Smooth muscle cell (in vitro differentiated cells): Measurements from ENCODE around the gene FOXP1. TPM values are rescaled to one million over a fixed set of nuclear protein-coding genes. Genes with fewer than 3 reads are reported as not detected.
A peak's percentile ranks its signal among the peaks of the same experiment; 100 is the strongest.

Experiments
- DNase-seq: peaks from one replicate; lab custom pipeline; 2025; ENCODE audit not compliant: unreplicated experiment; lab: John Stamatoyannopoulos, UW
- H2AFZ ChIP-seq: fragments of 200-600 bp; sonication (generic); 2 replicates; pipeline ENCODE4 v1.6.0; 2016; ENCODE audit warnings: antibody characterized with exemption, low read depth, mild to moderate bottlenecking
- H3F3A ChIP-seq: fragments of 200-600 bp; sonication (generic); 2 replicates; pipeline ENCODE4 v1.6.0; 2017; ENCODE audit warnings: antibody characterized with exemption, low read depth
- H3K27ac ChIP-seq: fragments of 200-600 bp; sonication (generic); 2 replicates; pipeline ENCODE4 v1.5.1; 2016; ENCODE audit warnings: low read depth, mild to moderate bottlenecking
- H3K27me3 ChIP-seq: fragments of 200-600 bp; sonication (generic); 2 replicates; pipeline ENCODE4 v1.6.1; 2016; ENCODE audit warnings: low read depth, mild to moderate bottlenecking
- H3K36me3 ChIP-seq: fragments of 200-600 bp; sonication (generic); 2 replicates; pipeline ENCODE4 v1.5.1; 2016; ENCODE audit warnings: low read depth
- H3K4me1 ChIP-seq: fragments of 200-600 bp; sonication (generic); 2 replicates; pipeline ENCODE4 v1.5.1; 2016; ENCODE audit warnings: low read depth
- H3K4me2 ChIP-seq: fragments of 200-600 bp; sonication (generic); 2 replicates; pipeline ENCODE4 v1.6.0; 2016; ENCODE audit warnings: mild to moderate bottlenecking
- H3K4me3 ChIP-seq: fragments of 200-600 bp; sonication (generic); 2 replicates; pipeline ENCODE4 v1.5.1; 2016; ENCODE audit warnings: mild to moderate bottlenecking
- H3K79me2 ChIP-seq: fragments of 200-600 bp; sonication (generic); 2 replicates; pipeline ENCODE4 v1.6.0; 2016; ENCODE audit warnings: low read depth, mild to moderate bottlenecking
- H3K9ac ChIP-seq: fragments of 200-600 bp; sonication (generic); 2 replicates; pipeline ENCODE4 v1.6.0; 2016; ENCODE audit warnings: low read depth
- H3K9me3 ChIP-seq: fragments of 200-600 bp; sonication (generic); replicated peaks from 2 replicates; pipeline ENCODE4 v1.5.1; 2016; ENCODE audit warnings: low read depth
- H4K20me1 ChIP-seq: fragments of 200-600 bp; sonication (generic); 2 replicates; pipeline ENCODE4 v1.6.0; 2016; ENCODE audit warnings: low read depth
- CTCF ChIP-seq: fragments of 200-600 bp; sonication (generic); IDR thresholded peaks from 2 replicates; pipeline ENCODE4 v1.5.1; 2017; ENCODE audit warnings: borderline replicate concordance, mild to moderate bottlenecking, antibody characterized with exemption; ENCODE audit not compliant: insufficient read depth, poor library complexity, severe bottlenecking
- WGBS: methylation state at CpG from one replicate; pipeline ENCODE4 v1.1.7; 2016; ENCODE audit warnings: low lambda C conversion rate; 5-methylcytosine and 5-hydroxymethylcytosine counted together
- polyA plus RNA-seq: library from polyadenylated mRNA; unstranded; fragments of >200 nt; fragmentation: Nextera tagmentation; extraction: Ambion mirVana; gene quantifications from 2 replicates; pipeline ENCODE4 v1.2.1, GENCODE V29; 2016
- total RNA-seq: library from RNA; depleted of rRNA; stranded (reverse); fragments of >200 nt; gene quantifications from 2 replicates; pipeline ENCODE4 v1.2.3, GENCODE V29; 2014

The FOXP1 gene
- total and polyA plus RNA-seq, 2 experiments from 2014 or later = 40.9 to 68.0 TPM

- Histone ChIP-seq H2AFZ (no peak overlapping the region), H3K4me3 (no peak overlapping the region), H3F3A (no peaks in the 10 kb centered on the region), H3K4me1 (peaks cover 22% of the 10 kb centered on the region), H3K4me2 (peak overlapping the region; percentile 38), H3K36me3 (no peaks in the 10 kb centered on the region), H4K20me1 (no peaks in the 10 kb centered on the region), H3K9me3 (no peaks in the 10 kb centered on the region), H3K9ac (no peak overlapping the region), H3K27ac (no peak overlapping the region), H3K27me3 (no peaks in the 10 kb centered on the region), H3K79me2 (peaks cover 49% of the 10 kb centered on the region)
- WGBS = 90% methylated on average over 10 of the region's 10 CpGs
- no peak for DNase-seq
- no peak for TF ChIP-seq CTCF
Observed at GRCh38 chr3:71453822-71454511, 129.6 kb downstream of the FOXP1 start.

GRCh38 chr3:71453319-71453718, 130.2 kb downstream of the FOXP1 start:
- Histone ChIP-seq H3K79me2 (peaks cover 53% of the 10 kb centered on the region), H2AFZ (no peak overlapping the region), H3K9me3 (no peaks in the 10 kb centered on the region), H3K27me3 (no peaks in the 10 kb centered on the region), H3K9ac (no peak overlapping the region), H3K4me3 (no peak overlapping the region), H3K4me1 (peaks cover 23% of the 10 kb centered on the region), H3F3A (no peaks in the 10 kb centered on the region), H3K4me2 (peak overlapping the region; percentile 38), H4K20me1 (no peaks in the 10 kb centered on the region), H3K36me3 (no peaks in the 10 kb centered on the region), H3K27ac (no peak overlapping the region)
- TF ChIP-seq CTCF = no peak
- 74% methylated on average over 3 of the region's 3 CpGs for WGBS
- no peak for DNase-seq

GRCh38 chr3:71451812-71452211, 131.7 kb downstream of the FOXP1 start:
- no peaks in the 10 kb centered on the region for H3K9me3 ChIP-seq
- no peak overlapping the region for H2AFZ ChIP-seq
- WGBS = 97% methylated on average over 5 of the region's 5 CpGs
- TF ChIP-seq CTCF = no peak
- peaks cover 44% of the 10 kb centered on the region for H3K79me2 ChIP-seq
- H3K4me3 ChIP-seq = no peak overlapping the region
- no peak overlapping the region for H3K9ac ChIP-seq
- H3K4me1 ChIP-seq = peaks cover 27% of the 10 kb centered on the region
- peak overlapping the region; percentile 36 for H3K27ac ChIP-seq
- H3K27me3 ChIP-seq = no peaks in the 10 kb centered on the region
- H4K20me1 ChIP-seq = no peaks in the 10 kb centered on the region
- H3F3A ChIP-seq = no peaks in the 10 kb centered on the region
- DNase-seq = no peak
- no peaks in the 10 kb centered on the region for H3K36me3 ChIP-seq
- H3K4me2 ChIP-seq = no peak overlapping the region

DNA sequence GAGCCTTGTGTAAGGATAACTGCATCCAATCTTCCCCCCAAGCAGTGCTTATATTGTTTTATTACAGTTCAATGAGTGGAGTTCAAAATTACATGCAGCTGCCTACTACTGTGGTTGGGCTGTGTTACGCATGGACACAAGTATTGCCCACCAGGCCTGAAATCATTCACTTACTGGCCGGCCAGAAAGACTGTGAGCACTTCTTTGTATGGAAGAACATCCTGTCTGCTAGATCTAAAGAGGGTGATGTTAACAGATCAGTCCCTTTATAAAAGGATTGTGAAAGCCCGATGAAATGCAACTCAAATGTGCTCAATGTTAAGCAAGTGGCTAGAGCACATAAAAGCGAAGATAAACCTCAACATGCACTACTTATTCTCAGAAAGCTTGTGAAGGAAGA, 132.5 kb downstream of the FOXP1 start:
- Histone ChIP-seq H3K4me1 (peaks cover 27% of the 10 kb centered on the region), H3F3A (no peaks in the 10 kb centered on the region), H3K79me2 (peaks cover 44% of the 10 kb centered on the region), H3K4me3 (no peak overlapping the region), H4K20me1 (no peaks in the 10 kb centered on the region), H3K27me3 (no peaks in the 10 kb centered on the region), H2AFZ (no peak overlapping the region), H3K9ac (no peak overlapping the region), H3K27ac (peak overlapping the region; percentile 36), H3K4me2 (no peak overlapping the region), H3K9me3 (no peaks in the 10 kb centered on the region), H3K36me3 (no peaks in the 10 kb centered on the region)
- WGBS = 65% methylated on average over 4 of the region's 4 CpGs
- TF ChIP-seq CTCF = no peak
- no peak for DNase-seq
